A549 (cell line): ENCODE measurements around the gene ANKRD23. TPM values are rescaled to one million over a fixed set of nuclear protein-coding genes. Genes with fewer than 3 reads are reported as not detected.

Experiments
- ATAC-seq, 2 experiments: fragments of 200-7000 bp in 1 of 2; fragments of >200 bp in 1 of 2; cut with Nextera tagmentation in 1 of 2; cut with Tn5 transposase in 1 of 2; 3 replicates each; pipeline versions ENCODE4 v1.8.0 to v1.9.1; 2018 to 2020; ENCODE audit warnings: mild to moderate bottlenecking in 1 of 2, moderate library complexity in 1 of 2
- CTCF ChIA-PET: fragments of 300-600 bp; sonication (Branson Sonifier 250); formaldehyde crosslinking; extraction: SDS; loops from one replicate; lab custom pipeline; 2021; ENCODE audit warnings: antibody characterized with exemption, inconsistent platforms; lab: Yijun Ruan, JAX
- POLR2A ChIA-PET: fragments of 350-600 bp; formaldehyde crosslinking; extraction: SDS; loops from one replicate; lab custom pipeline; 2021; ENCODE audit warnings: antibody characterized with exemption, inconsistent platforms; lab: Yijun Ruan, JAX
- DNase-seq, 2 experiments: peaks; one replicate each; pipeline versions ENCODE4 v3.0.0 to v3.0.0-alpha.2; 2011 to 2016; ENCODE audit warnings: low read depth in 1 of 2, low spot score in 1 of 2
- FAIRE-seq: peaks from 2 replicates; lab custom pipeline; 2011; peaks lifted over from hg19 to GRCh38; lab: Jason Lieb, UNC
- H3K27ac ChIP-seq, 2 experiments: fragments of >200 bp; sonication (Bioruptor Twin); formaldehyde crosslinking; 3 replicates each; pipeline ENCODE4 v1.5.1; 2016 to 2017
- H3K4me1 ChIP-seq: fragments of >200 bp; sonication (Bioruptor Twin); formaldehyde crosslinking; 3 replicates; pipeline ENCODE4 v1.6.1; 2016
- H3K4me2 ChIP-seq: fragments of >200 bp; sonication (Bioruptor Twin); formaldehyde crosslinking; 3 replicates; pipeline ENCODE4 v1.6.1; 2016
- H3K4me3 ChIP-seq: fragments of >200 bp; sonication (Bioruptor Twin); formaldehyde crosslinking; 3 replicates; pipeline ENCODE4 v1.5.1; 2016
- H3K9me3 ChIP-seq: fragments of >200 bp; sonication (Bioruptor Twin); formaldehyde crosslinking; 3 replicates; pipeline ENCODE4 v1.6.1; 2016
- BHLHE40 ChIP-seq: IDR thresholded peaks from 2 replicates; pipeline ENCODE4 v1.6.1; 2012; ENCODE audit warnings: low read depth, low read length, inconsistent platforms
- EHF ChIP-seq: fragments of 250-450 bp; sonication (Bioruptor Pico); IDR thresholded peaks from 2 replicates; pipeline ENCODE4 v1.5.0; 2020; ENCODE audit warnings: mild to moderate bottlenecking
- ESRRA ChIP-seq: fragments of 150-350 bp; IDR thresholded peaks from 2 replicates; pipeline ENCODE4 v1.6.1; 2014; ENCODE audit warnings: mild to moderate bottlenecking, low read length, borderline replicate concordance
- FOSB ChIP-seq: fragments of 250-450 bp; sonication (Bioruptor Pico); IDR thresholded peaks from 2 replicates; pipeline ENCODE4 v1.5.0; 2020; ENCODE audit warnings: mild to moderate bottlenecking, moderate library complexity
- HDAC2 ChIP-seq: fragments of 200-600 bp; sonication (generic); IDR thresholded peaks from 2 replicates; pipeline ENCODE4 v1.6.1; 2016
- HOXA7 ChIP-seq: fragments of 250-450 bp; sonication (Bioruptor Pico); IDR thresholded peaks from 2 replicates; pipeline ENCODE4 v1.5.0; 2020; ENCODE audit warnings: mild to moderate bottlenecking, moderate library complexity
- HOXB5 ChIP-seq: fragments of 250-450 bp; sonication (Bioruptor Pico); IDR thresholded peaks from 2 replicates; pipeline ENCODE4 v1.5.0; 2020; ENCODE audit warnings: mild to moderate bottlenecking, moderate library complexity
- KDM1A ChIP-seq: fragments of 200-600 bp; sonication (generic); IDR thresholded peaks from 2 replicates; pipeline ENCODE4 v1.6.1; 2016; ENCODE audit warnings: low read depth, mild to moderate bottlenecking
- MAFK ChIP-seq: fragments of 450-650 bp; IDR thresholded peaks from 2 replicates; pipeline ENCODE4 v1.6.1; 2014; ENCODE audit not compliant: partially characterized antibody
- MAZ ChIP-seq: fragments of 150-350 bp; IDR thresholded peaks from 2 replicates; pipeline ENCODE4 v1.6.1; 2014; ENCODE audit warnings: antibody characterized with exemption, low read depth, low read length, borderline replicate concordance
- NFE2L2 ChIP-seq: fragments of 150-350 bp; conservative IDR thresholded peaks from 2 replicates; pipeline ENCODE4 v1.6.1; 2014; ENCODE audit warnings: low read length
- POLR2A ChIP-seq: IDR thresholded peaks from 2 replicates; pipeline ENCODE4 v1.6.1; 2012; ENCODE audit warnings: mild to moderate bottlenecking, low read length
- RNF2 ChIP-seq: fragments of 200-600 bp; sonication (generic); IDR thresholded peaks from 2 replicates; pipeline ENCODE4 v1.6.1; 2016; ENCODE audit warnings: low read depth, mild to moderate bottlenecking, antibody characterized with exemption, moderate library complexity, borderline replicate concordance
- TP53 ChIP-seq: fragments of 250-450 bp; sonication (Bioruptor Pico); IDR thresholded peaks from 2 replicates; pipeline ENCODE4 v1.5.0; 2021; ENCODE audit warnings: mild to moderate bottlenecking, moderate library complexity
- ZC3H11A ChIP-seq: fragments of 450-650 bp; IDR thresholded peaks from 2 replicates; pipeline ENCODE4 v1.6.1; 2014; ENCODE audit warnings: antibody characterized with exemption, mild to moderate bottlenecking
- WGBS: methylation state at CpG from one replicate; pipeline ENCODE4 v1.1.6; 2017; ENCODE audit errors: missing lambda C conversion rate; 5-methylcytosine and 5-hydroxymethylcytosine counted together
- polyA plus RNA-seq, 4 experiments: library from polyadenylated mRNA; depleted of rRNA in 3 of 4; stranded (reverse); fragments of >200 nt; fragmentation: RNase III in 1 of 4; extraction: RNeasy Plus Mini Kit Qiagen cat#74134 plus additional on column Dnase treatment in 1 of 4; gene quantifications; 2 replicates in 3 of 4; 3 replicates in 1 of 4; pipeline ENCODE4 v1.2.3, GENCODE V29; 2011 to 2017
- TF ChIP-seq, protein P1 (sequence below): IDR thresholded peaks from 2 replicates; pipeline ENCODE4 v1.6.1; 2012
- TF ChIP-seq, protein P2 (sequence below): IDR thresholded peaks from 2 replicates; pipeline ENCODE4 v1.6.1; 2012
- TF ChIP-seq, protein P3 (sequence below): fragments of 250-450 bp; sonication (Bioruptor Pico); IDR thresholded peaks from 2 replicates; pipeline ENCODE4 v1.5.0; 2020; ENCODE audit warnings: low read depth, mild to moderate bottlenecking, moderate library complexity
- TF ChIP-seq, protein P4 (sequence below): fragments of 250-450 bp; sonication (Bioruptor Pico); IDR thresholded peaks from 2 replicates; pipeline ENCODE4 v1.5.0; 2021; ENCODE audit warnings: mild to moderate bottlenecking, moderate library complexity, borderline replicate concordance
- TF ChIP-seq, protein P5 (sequence below): IDR thresholded peaks from 2 replicates; pipeline ENCODE4 v1.6.1; 2012; ENCODE audit warnings: low read depth, borderline replicate concordance
- TF ChIP-seq, protein P6 (sequence below): fragments of 200-600 bp; sonication (generic); IDR thresholded peaks from 2 replicates; pipeline ENCODE4 v1.6.1; 2016; ENCODE audit warnings: antibody characterized with exemption, mild to moderate bottlenecking, moderate library complexity
- TF ChIP-seq, protein P7 (sequence below): fragments of >200 bp; sonication (Bioruptor Twin); formaldehyde crosslinking; IDR thresholded peaks from 2 replicates; pipeline ENCODE4 v1.6.1; 2016
- TF ChIP-seq, protein P8 (sequence below): fragments of 450-650 bp; IDR thresholded peaks from 2 replicates; pipeline ENCODE4 v1.6.1; 2014; ENCODE audit warnings: antibody characterized with exemption

Gene ANKRD23
- polyA plus RNA-seq, 2 of the 4 experiments (the other 2 are of a cell fraction) = 1.9 to 2.4 TPM

DNA sequence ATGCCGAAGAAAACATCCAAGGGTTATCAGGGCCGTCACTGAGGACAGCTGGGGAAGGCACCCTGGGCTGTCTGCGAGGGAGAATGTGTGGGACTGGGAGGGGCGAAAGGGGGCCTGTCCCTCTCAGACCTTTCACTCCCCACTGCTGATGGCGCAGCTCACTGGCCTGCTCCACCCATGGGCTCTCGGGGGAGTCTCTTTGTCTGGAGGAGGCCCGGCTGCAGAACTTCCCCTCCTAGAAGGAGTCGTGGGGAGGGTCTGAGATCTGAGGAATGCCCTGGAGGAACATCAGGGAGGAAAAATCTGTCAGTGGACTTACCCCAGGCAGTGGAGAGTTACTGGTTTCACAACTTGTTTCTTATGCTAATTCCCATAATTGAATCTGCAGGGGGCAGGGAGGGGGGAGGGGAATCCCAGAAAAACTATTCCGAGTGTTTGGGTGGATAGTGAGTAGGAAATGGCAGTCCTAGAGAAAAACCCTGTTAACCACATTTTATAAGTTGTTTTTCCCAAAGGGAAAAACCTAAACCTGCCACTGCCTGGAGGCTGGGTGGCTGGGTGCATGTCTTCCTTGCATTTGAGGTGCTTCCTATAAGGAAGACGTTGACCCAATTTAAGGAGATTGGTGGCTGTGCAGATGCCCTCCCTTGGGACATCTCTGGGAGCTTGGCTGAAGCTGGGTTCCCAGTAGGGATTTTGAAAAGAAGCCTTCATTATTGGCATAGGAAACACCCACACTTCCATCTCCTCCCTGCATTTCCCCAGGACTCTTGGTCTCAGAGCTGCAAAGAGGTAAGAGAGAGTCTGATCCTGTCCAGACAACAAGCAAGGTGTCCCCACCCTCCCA is 37.8 kb upstream of the ANKRD23 start:
- ChIA-PET CTCF (interaction anchor here (1.0 to 4.8 kb wide), 5 partner anchors 8 to 13 kb away, joined by 3 to 28 read pairs (median 5); no protein-coding TSS in a partner anchor), POLR2A (no interaction called here)
- WGBS = 64% methylated on average over 10 of the region's 10 CpGs

DNA sequence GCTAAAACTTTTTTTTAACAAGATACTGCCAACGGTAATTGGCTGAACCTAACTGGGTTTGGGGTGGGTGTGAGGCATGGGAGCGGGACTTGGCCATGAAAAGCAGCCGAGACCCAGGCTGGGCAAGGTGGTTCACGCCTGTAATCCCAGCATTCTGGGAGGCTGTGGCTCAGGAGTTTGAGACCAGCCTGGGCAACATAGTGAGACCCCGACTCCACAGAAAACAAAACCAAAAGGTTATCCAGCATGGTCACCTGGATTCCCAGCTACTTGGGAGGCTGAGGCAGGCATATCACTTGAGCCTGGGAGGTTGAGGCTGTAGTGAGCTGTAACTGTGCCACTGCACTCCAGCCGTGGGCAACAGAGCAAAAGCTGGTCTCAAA is 37.1 kb upstream of the ANKRD23 start:
- no peak overlapping the region for H3K4me3 ChIP-seq
- DNase-seq (no peak), ATAC-seq (no peak), FAIRE-seq (no peak)
- 65% methylated on average over 6 of the region's 6 CpGs for WGBS
- H3K27ac ChIP-seq = no peak overlapping the region
- TF ChIP-seq MAFK (no peak), ESRRA (no peak)
- TF ChIP-seq, protein P1, sequence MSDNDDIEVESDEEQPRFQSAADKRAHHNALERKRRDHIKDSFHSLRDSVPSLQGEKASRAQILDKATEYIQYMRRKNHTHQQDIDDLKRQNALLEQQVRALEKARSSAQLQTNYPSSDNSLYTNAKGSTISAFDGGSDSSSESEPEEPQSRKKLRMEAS = no peak
- TF ChIP-seq, protein P2, sequence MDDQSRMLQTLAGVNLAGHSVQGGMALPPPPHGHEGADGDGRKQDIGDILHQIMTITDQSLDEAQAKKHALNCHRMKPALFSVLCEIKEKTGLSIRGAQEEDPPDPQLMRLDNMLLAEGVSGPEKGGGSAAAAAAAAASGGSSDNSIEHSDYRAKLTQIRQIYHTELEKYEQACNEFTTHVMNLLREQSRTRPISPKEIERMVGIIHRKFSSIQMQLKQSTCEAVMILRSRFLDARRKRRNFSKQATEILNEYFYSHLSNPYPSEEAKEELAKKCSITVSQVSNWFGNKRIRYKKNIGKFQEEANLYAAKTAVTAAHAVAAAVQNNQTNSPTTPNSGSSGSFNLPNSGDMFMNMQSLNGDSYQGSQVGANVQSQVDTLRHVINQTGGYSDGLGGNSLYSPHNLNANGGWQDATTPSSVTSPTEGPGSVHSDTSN = no peak
- CTCF ChIA-PET = interaction anchor here (2.0 to 4.8 kb wide), 2 partner anchors 12 to 70 kb away, joined by 6 to 28 read pairs; no protein-coding TSS in a partner anchor
- no peaks in the 10 kb centered on the region for H3K4me1 ChIP-seq
- no peak overlapping the region for H3K4me2 ChIP-seq
- POLR2A ChIA-PET = no interaction called here
- no peaks in the 10 kb centered on the region for H3K9me3 ChIP-seq

More for the DNA sequence above, 37.8 kb upstream of the ANKRD23 start:
- Histone ChIP-seq H3K4me2 (no peak overlapping the region), H3K4me3 (no peak overlapping the region), H3K9me3 (no peaks in the 10 kb centered on the region), H3K4me1 (no peaks in the 10 kb centered on the region), H3K27ac (no peak overlapping the region)
- TF ChIP-seq HOXA7 (CRISPR knock-in tag) (no peak), ESRRA (no peak), HDAC2 (no peak), TP53 (CRISPR knock-in tag) (no peak), POLR2A (no peak), FOSB (CRISPR knock-in tag) (no peak), BHLHE40 (no peak), HOXB5 (CRISPR knock-in tag) (no peak), NFE2L2 (no peak), EHF (no peak)
- TF ChIP-seq, protein P3, sequence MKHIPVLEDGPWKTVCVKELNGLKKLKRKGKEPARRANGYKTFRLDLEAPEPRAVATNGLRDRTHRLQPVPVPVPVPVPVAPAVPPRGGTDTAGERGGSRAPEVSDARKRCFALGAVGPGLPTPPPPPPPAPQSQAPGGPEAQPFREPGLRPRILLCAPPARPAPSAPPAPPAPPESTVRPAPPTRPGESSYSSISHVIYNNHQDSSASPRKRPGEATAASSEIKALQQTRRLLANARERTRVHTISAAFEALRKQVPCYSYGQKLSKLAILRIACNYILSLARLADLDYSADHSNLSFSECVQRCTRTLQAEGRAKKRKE = no peak
- TF ChIP-seq, protein P4, sequence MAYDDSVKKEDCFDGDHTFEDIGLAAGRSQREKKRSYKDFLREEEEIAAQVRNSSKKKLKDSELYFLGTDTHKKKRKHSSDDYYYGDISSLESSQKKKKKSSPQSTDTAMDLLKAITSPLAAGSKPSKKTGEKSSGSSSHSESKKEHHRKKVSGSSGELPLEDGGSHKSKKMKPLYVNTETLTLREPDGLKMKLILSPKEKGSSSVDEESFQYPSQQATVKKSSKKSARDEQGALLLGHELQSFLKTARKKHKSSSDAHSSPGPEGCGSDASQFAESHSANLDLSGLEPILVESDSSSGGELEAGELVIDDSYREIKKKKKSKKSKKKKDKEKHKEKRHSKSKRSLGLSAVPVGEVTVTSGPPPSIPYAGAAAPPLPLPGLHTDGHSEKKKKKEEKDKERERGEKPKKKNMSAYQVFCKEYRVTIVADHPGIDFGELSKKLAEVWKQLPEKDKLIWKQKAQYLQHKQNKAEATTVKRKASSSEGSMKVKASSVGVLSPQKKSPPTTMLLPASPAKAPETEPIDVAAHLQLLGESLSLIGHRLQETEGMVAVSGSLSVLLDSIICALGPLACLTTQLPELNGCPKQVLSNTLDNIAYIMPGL (CRISPR knock-in tag) = no peak
- TF ChIP-seq, protein P5, sequence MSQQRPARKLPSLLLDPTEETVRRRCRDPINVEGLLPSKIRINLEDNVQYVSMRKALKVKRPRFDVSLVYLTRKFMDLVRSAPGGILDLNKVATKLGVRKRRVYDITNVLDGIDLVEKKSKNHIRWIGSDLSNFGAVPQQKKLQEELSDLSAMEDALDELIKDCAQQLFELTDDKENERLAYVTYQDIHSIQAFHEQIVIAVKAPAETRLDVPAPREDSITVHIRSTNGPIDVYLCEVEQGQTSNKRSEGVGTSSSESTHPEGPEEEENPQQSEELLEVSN = no peak
- no peak for FAIRE-seq
- no peak for DNase-seq
- ATAC-seq = no peak

DNA sequence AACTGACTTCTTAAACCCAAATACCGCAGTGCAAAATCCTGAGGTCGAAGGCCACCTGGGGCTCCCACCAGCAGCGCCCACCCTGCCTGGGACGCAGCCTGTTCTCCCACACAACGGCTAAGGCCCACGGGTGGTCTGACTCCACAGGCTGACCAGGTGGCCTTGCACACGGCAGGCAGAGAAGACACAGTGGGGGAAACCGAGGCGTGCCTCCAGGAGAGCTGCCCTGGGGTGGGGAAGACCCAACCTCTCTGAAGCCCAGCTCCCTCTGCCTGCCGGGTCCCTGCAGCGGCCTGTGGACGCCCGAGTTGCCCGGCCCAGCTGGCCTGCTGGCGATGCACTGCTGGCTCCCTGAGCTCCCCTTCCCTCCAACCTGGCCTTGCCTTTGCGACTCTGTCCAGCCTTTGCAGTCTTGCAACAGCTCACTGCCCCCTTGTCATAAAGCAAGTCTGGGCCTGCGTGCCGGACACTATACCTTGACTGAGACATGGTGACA is 35.8 kb upstream of the ANKRD23 start:
- no peaks in the 10 kb centered on the region for H3K4me1 ChIP-seq
- H3K9me3 ChIP-seq = no peaks in the 10 kb centered on the region
- H3K4me2 ChIP-seq = no peak overlapping the region
- CTCF ChIA-PET = interaction anchor here (1.1 to 4.8 kb wide), 3 partner anchors 9 to 72 kb away, joined by 3 to 28 read pairs (median 6); no protein-coding TSS in a partner anchor
- ATAC-seq (no peak), FAIRE-seq (no peak), DNase-seq (no peak)
- POLR2A ChIA-PET = no interaction called here
- no peak overlapping the region for H3K27ac ChIP-seq
- 76% methylated on average over 13 of the region's 18 CpGs for WGBS
- H3K4me3 ChIP-seq = no peak overlapping the region
- TF ChIP-seq MAZ (no peak), KDM1A (no peak), ZC3H11A (no peak), RNF2 (no peak)
- TF ChIP-seq, protein P6, sequence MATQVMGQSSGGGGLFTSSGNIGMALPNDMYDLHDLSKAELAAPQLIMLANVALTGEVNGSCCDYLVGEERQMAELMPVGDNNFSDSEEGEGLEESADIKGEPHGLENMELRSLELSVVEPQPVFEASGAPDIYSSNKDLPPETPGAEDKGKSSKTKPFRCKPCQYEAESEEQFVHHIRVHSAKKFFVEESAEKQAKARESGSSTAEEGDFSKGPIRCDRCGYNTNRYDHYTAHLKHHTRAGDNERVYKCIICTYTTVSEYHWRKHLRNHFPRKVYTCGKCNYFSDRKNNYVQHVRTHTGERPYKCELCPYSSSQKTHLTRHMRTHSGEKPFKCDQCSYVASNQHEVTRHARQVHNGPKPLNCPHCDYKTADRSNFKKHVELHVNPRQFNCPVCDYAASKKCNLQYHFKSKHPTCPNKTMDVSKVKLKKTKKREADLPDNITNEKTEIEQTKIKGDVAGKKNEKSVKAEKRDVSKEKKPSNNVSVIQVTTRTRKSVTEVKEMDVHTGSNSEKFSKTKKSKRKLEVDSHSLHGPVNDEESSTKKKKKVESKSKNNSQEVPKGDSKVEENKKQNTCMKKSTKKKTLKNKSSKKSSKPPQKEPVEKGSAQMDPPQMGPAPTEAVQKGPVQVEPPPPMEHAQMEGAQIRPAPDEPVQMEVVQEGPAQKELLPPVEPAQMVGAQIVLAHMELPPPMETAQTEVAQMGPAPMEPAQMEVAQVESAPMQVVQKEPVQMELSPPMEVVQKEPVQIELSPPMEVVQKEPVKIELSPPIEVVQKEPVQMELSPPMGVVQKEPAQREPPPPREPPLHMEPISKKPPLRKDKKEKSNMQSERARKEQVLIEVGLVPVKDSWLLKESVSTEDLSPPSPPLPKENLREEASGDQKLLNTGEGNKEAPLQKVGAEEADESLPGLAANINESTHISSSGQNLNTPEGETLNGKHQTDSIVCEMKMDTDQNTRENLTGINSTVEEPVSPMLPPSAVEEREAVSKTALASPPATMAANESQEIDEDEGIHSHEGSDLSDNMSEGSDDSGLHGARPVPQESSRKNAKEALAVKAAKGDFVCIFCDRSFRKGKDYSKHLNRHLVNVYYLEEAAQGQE = no peak
- TF ChIP-seq, protein P7, sequence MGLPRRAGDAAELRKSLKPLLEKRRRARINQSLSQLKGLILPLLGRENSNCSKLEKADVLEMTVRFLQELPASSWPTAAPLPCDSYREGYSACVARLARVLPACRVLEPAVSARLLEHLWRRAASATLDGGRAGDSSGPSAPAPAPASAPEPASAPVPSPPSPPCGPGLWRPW = no peak
- TF ChIP-seq, protein P8, sequence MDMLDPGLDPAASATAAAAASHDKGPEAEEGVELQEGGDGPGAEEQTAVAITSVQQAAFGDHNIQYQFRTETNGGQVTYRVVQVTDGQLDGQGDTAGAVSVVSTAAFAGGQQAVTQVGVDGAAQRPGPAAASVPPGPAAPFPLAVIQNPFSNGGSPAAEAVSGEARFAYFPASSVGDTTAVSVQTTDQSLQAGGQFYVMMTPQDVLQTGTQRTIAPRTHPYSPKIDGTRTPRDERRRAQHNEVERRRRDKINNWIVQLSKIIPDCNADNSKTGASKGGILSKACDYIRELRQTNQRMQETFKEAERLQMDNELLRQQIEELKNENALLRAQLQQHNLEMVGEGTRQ = no peak
